Heart left ventricle (tissue), 16 donors: Measurements from ENCODE around the gene RGL1. TPM values are rescaled to one million over a fixed set of nuclear protein-coding genes. Genes with fewer than 3 reads are reported as not detected.

Experiments used
- ATAC-seq, 4 donors: fragments of 200-7000 bp; cut with Tn5 transposase; one replicate each; pipeline ENCODE4 v1.9.1; 2020 to 2022; ENCODE audit warnings: moderate library complexity in 4 of 4, mild to moderate bottlenecking in 3 of 4, moderate number of reproducible peaks in 1 of 4
- DNase-seq, 5 donors: peaks; one replicate each; pipeline ENCODE4 v3.0.0-alpha.2; 2020
- H3K27ac ChIP-seq, 12 donors: fragments of 200-600 bp; sonication (generic) in 4 of 12; one replicate each; pipeline versions ENCODE4 v1.5.0 to v1.8.0; 2016 to 2022; ENCODE audit warnings: mild to moderate bottlenecking in 2 of 12
- H3K27me3 ChIP-seq, 9 donors: fragments of 200-600 bp; sonication (generic) in 2 of 9; one replicate each; pipeline versions ENCODE4 v1.5.1 to v1.8.0; 2016 to 2022; ENCODE audit warnings: mild to moderate bottlenecking in 3 of 9
- H3K36me3 ChIP-seq, 9 donors: fragments of 200-600 bp; sonication (generic) in 2 of 9; one replicate each; pipeline versions ENCODE4 v1.5.0 to v1.8.0; 2018 to 2022; ENCODE audit warnings: mild to moderate bottlenecking in 2 of 9
- H3K4me1 ChIP-seq, 12 donors: fragments of 200-600 bp; sonication (generic) in 4 of 12; one replicate each; pipeline versions ENCODE4 v1.5.0 to v1.8.0; 2016 to 2022; ENCODE audit warnings: mild to moderate bottlenecking in 3 of 12
- H3K4me3 ChIP-seq, 12 donors: fragments of 200-600 bp; sonication (generic) in 4 of 12; one replicate each; pipeline versions ENCODE4 v1.5.0 to v1.8.0; 2017 to 2022; ENCODE audit warnings: mild to moderate bottlenecking in 9 of 12, moderate library complexity in 4 of 12
- H3K9me3 ChIP-seq, 12 donors: fragments of 200-600 bp; sonication (generic) in 4 of 12; one replicate each; pipeline versions ENCODE4 v1.5.0 to v1.8.0; 2016 to 2022; ENCODE audit warnings: mild to moderate bottlenecking in 1 of 12
- POLR2A ChIP-seq, 2 donors: fragments of 450-650 bp; IDR thresholded peaks; one replicate each; pipeline ENCODE4 v1.6.1; 2017; ENCODE audit warnings: antibody characterized with exemption in 2 of 2, mild to moderate bottlenecking in 2 of 2, moderate library complexity in 2 of 2
- WGBS, 4 donors: extraction: QIAGEN DNeasy Blood & Tissue Kit in 2 of 4; methylation state at CpG; one replicate each; pipeline versions ENCODE4 v1.1.5 to v1.1.7; 2013 to 2018; 5-methylcytosine and 5-hydroxymethylcytosine counted together
- intact Hi-C, 10 donors: fragments of 100-400 bp; cut with DNase I; formaldehyde crosslinking; loops; one replicate each; pipeline versions ENCODE4 v1.11.1 to v1.14.2; 2022
- polyA plus RNA-seq, 2 donors: library from polyadenylated mRNA; stranded (reverse); fragments of 200-250 nt; gene quantifications; one replicate each; pipeline ENCODE4 v1.2.3, GENCODE V29; 2013
- total RNA-seq, 9 donors: library from RNA; depleted of rRNA in 2 of 9; stranded (reverse); fragments of >200 nt in 2 of 9; fragmentation: NEBNext Ultra II Directional in 3 of 9; extraction: Animal tissue kit (Norgen Biotek cat#: 25700) in 3 of 9; gene quantifications; one replicate each; pipeline versions ENCODE4 v1.1.0 to v1.2.4, GENCODE V29; 2016 to 2023
- TF ChIP-seq, protein P1 (sequence below), 12 donors: fragments of 200-600 bp; sonication (generic) in 4 of 12; IDR thresholded peaks; one replicate each; pipeline versions ENCODE4 v1.5.0 to v1.8.0; 2018 to 2022; ENCODE audit warnings: antibody characterized with exemption in 12 of 12, mild to moderate bottlenecking in 5 of 12
- donor health status: ischemic (EF 13 %, LVEDD 7.1; RV severe dilation, severe dysfunction).
- donor health status: healthy with polysubstance abuse.
- donor health status: DM: no; HTN: yes; CAD: no.
- donor health status: DM: no; HTN: no; CAD: no.
- donor health status: ischemic (EF 25% LVEDD 6.9; RV normal size, moderate dysfunction).
- donor health status: ischemic (EF 25% LVEDD 5.7; RV mildly dilated, moderate dysfunction).
- donor health status: healthy.
- donor health status: DM: yes; HTN: yes; CAD: no.
- donor health status: ischemic (EF 35%, LVEDD 5.7; RV mildly dilated, moderate dysfunction).
- donor health status: nonischemic (EF 11% LVEDD 7.7; RV severe dilation, severe dysfunction).
- donor health status: DM: yes; HTN: yes; CAD: no.
- donor health status: PGD.
- donor health status: ischemic (EF 29% LVEDD 5.4; RV normal size, mild dysfunction).
- donor health status: nonischemic (EF 23%, LVEDD 6.1; RV moderate dilation, normal function).

Gene RGL1
- total and polyA plus RNA-seq, 11 donors = 5.6 to 50.6 (median 15.5) TPM

DNA sequence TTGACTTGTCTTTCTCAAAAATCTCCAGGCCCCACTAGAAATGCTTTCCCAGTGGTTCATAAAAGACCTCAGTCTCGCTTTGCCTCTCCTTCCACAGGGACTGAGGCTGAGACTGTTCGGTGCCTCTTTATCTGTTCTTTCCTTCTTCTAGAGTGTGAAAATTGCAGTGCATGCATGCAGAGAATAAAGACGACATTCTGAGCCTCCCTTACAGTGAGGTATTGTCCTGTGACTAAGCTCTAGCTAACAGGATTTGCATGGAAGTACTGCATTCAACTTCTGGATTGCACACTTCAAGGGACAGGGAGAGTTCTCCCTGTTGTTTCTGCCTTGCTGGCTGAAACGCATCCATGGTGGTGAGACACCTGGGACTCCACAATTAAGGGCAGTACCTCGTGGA lies 163.5 kb downstream of the RGL1 start:
- 69 to 75% (median 74%) methylated on average over 5 of the region's 5 CpGs for WGBS, 4 donors
- H3K36me3 ChIP-seq = peaks cover 0 to 75% (median 0%) of the 10 kb centered on the region in 9 donors
- no peaks in the 10 kb centered on the region for H3K27me3 ChIP-seq

GRCh38 chr1:183970516-183971300 lies 165.8 kb downstream of the RGL1 start:
- peaks cover 0 to 72% (median 0%) of the 10 kb centered on the region in 9 donors for H3K36me3 ChIP-seq
- 60 to 68% (median 63%) methylated on average over 4 of the region's 4 CpGs for WGBS, 4 donors
- no peak overlapping the region for H3K4me3 ChIP-seq
- no peak overlapping the region for H3K27ac ChIP-seq
- intact Hi-C loops = no loop called here
- H3K27me3 ChIP-seq = no peaks in the 10 kb centered on the region
- no peak for DNase-seq
- no peaks in the 10 kb centered on the region for H3K4me1 ChIP-seq
- H3K9me3 ChIP-seq = no peaks in the 10 kb centered on the region
- no peak for TF ChIP-seq POLR2A (IDR thresholded peaks at IDR 0.05)
- TF ChIP-seq, protein P1, sequence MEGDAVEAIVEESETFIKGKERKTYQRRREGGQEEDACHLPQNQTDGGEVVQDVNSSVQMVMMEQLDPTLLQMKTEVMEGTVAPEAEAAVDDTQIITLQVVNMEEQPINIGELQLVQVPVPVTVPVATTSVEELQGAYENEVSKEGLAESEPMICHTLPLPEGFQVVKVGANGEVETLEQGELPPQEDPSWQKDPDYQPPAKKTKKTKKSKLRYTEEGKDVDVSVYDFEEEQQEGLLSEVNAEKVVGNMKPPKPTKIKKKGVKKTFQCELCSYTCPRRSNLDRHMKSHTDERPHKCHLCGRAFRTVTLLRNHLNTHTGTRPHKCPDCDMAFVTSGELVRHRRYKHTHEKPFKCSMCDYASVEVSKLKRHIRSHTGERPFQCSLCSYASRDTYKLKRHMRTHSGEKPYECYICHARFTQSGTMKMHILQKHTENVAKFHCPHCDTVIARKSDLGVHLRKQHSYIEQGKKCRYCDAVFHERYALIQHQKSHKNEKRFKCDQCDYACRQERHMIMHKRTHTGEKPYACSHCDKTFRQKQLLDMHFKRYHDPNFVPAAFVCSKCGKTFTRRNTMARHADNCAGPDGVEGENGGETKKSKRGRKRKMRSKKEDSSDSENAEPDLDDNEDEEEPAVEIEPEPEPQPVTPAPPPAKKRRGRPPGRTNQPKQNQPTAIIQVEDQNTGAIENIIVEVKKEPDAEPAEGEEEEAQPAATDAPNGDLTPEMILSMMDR (IDR thresholded peaks at IDR 0.05) = no peak
- no peak for ATAC-seq

More for the DNA sequence above, 163.5 kb downstream of the RGL1 start:
- no peak overlapping the region for H3K4me3 ChIP-seq
- no peak overlapping the region for H3K27ac ChIP-seq
- no peak for ATAC-seq
- TF ChIP-seq, protein P1 (IDR thresholded peaks at IDR 0.05) = no peak
- no peak for TF ChIP-seq POLR2A (IDR thresholded peaks at IDR 0.05)
- H3K9me3 ChIP-seq = no peaks in the 10 kb centered on the region
- intact Hi-C loops = no loop called here
- no peak for DNase-seq
- H3K4me1 ChIP-seq = no peaks in the 10 kb centered on the region

- H3K4me3 ChIP-seq = no peak overlapping the region
- H3K9me3 ChIP-seq = no peaks in the 10 kb centered on the region
- peaks cover 0 to 36% (median 0%) of the 10 kb centered on the region in 9 donors for H3K36me3 ChIP-seq
- no peaks in the 10 kb centered on the region for H3K4me1 ChIP-seq
- 88 to 96% (median 93%) methylated on average over 3 of the region's 3 CpGs for WGBS, 4 donors
- intact Hi-C loops = no loop called here
- DNase-seq (no peak), ATAC-seq (no peak)
- no peak overlapping the region for H3K27ac ChIP-seq
- TF ChIP-seq, protein P1 (IDR thresholded peaks at IDR 0.05) = no peak
- no peak for TF ChIP-seq POLR2A (IDR thresholded peaks at IDR 0.05)
- no peaks in the 10 kb centered on the region for H3K27me3 ChIP-seq
These were observed 170.7 kb downstream of the RGL1 start for GRCh38 chr1:183975651-183976050.

DNA sequence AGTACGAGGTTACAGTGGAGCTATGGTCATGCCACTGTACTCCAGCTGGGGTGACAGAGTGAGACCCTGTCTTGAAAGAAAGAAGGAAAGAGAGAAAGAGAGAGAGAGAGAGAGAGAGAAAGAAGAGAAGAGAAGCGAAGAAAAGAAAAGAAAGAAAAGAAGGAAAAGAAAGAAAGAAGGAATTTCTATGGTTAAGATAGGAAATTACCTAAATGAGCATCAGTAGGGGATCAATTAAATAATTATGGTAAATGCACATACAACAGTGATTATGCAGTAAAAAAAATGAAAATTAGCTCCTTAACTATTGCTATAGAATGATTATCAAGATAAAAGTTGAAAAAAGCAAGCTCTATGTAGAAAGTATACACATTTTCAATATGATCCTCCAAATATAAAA lies 172.8 kb downstream of the RGL1 start:
- intact Hi-C loops = no loop called here
- TF ChIP-seq, protein P1 (IDR thresholded peaks at IDR 0.05) = no peak
- TF ChIP-seq POLR2A (IDR thresholded peaks at IDR 0.05) = no peak
- WGBS, 4 donors = 81 to 97% (median 93%) methylated on average over 1 to 2 of the region's 2 CpGs

More for the DNA sequence above, 172.8 kb downstream of the RGL1 start:
- H3K27ac ChIP-seq = no peak overlapping the region
- ATAC-seq (no peak), DNase-seq (no peak)
- H3K4me3 ChIP-seq = no peak overlapping the region
- no peaks in the 10 kb centered on the region for H3K27me3 ChIP-seq
- H3K4me1 ChIP-seq = peaks cover 0 to 6% (median 0%) of the 10 kb centered on the region in 12 donors
- H3K9me3 ChIP-seq = no peaks in the 10 kb centered on the region
- H3K36me3 ChIP-seq = peaks cover 0 to 20% (median 0%) of the 10 kb centered on the region in 9 donors

Other genes with a start within 250 kb of the RGL1 start
- 10 to 100 TPM in 2 of 9 donors, 1 to 10 TPM in 7; 2.6 to 51.2 (median 5.1) TPM for gene NCF2, start 214.7 kb upstream of the RGL1 start, total RNA-seq
- gene NCF2, start 214.7 kb upstream of the RGL1 start, polyA plus RNA-seq = 1 to 10 TPM; 1.3 to 2.5 TPM
- gene ARPC5, start 169.3 kb upstream of the RGL1 start, total RNA-seq = 100 to 1,000 TPM in 1 of 9 donors, 10 to 100 TPM in 8; 24.6 to 105 (median 31.3) TPM
- 10 to 100 TPM; 26.0 to 62.0 TPM for gene ARPC5, start 169.3 kb upstream of the RGL1 start, polyA plus RNA-seq
- not detected for gene APOBEC4, start 151.8 kb upstream of the RGL1 start, total RNA-seq
- gene APOBEC4, start 151.8 kb upstream of the RGL1 start, polyA plus RNA-seq = under 1 TPM in 1 of 2 donors, not detected in 1; 0.30 TPM
- 10 to 100 TPM in 1 of 9 donors, 1 to 10 TPM in 8; 3.1 to 10.3 (median 5.3) TPM for gene COLGALT2, start 232.6 kb downstream of the RGL1 start, total RNA-seq
- 1 to 10 TPM; 1.2 to 1.4 TPM for gene COLGALT2, start 232.6 kb downstream of the RGL1 start, polyA plus RNA-seq
- gene TSEN15, start 246.6 kb downstream of the RGL1 start, total RNA-seq = 10 to 100 TPM; 23.5 to 32.3 (median 26.4) TPM
- gene TSEN15, start 246.6 kb downstream of the RGL1 start, polyA plus RNA-seq = 10 to 100 TPM; 24.5 to 27.3 TPM